Skeletal muscle satellite cell (primary cell): Measurements from ENCODE around the gene CHRNB4.

ENCODE experiments used
- H3K27me3 ChIP-seq: 2 replicates; pipeline ENCODE4 v1.7.0; 2013; ENCODE audit warnings: low read length; ENCODE audit not compliant: control insufficient read depth, insufficient read depth
- H3K36me3 ChIP-seq: 2 replicates; pipeline ENCODE4 v1.7.0; 2013; ENCODE audit warnings: mild to moderate bottlenecking, control low read depth, low read length; ENCODE audit not compliant: insufficient read depth
- H3K4me1 ChIP-seq: 2 replicates; pipeline ENCODE4 v1.7.0; 2013; ENCODE audit warnings: low read length; ENCODE audit not compliant: control insufficient read depth, insufficient read depth
- H3K4me2 ChIP-seq: 2 replicates; pipeline ENCODE4 v1.7.0; 2013; ENCODE audit warnings: mild to moderate bottlenecking, low read length
- H3K4me3 ChIP-seq: 2 replicates; pipeline ENCODE4 v1.7.0; 2013; ENCODE audit warnings: low read length
- H3K9ac ChIP-seq: 2 replicates; pipeline ENCODE4 v1.7.0; 2013; ENCODE audit warnings: mild to moderate bottlenecking, low read depth, low read length, moderate library complexity
- H3K9me3 ChIP-seq: replicated peaks from 2 replicates; pipeline ENCODE4 v1.7.0; 2013; ENCODE audit warnings: mild to moderate bottlenecking, control low read depth, low read length

Gene CHRNB4

DNA sequence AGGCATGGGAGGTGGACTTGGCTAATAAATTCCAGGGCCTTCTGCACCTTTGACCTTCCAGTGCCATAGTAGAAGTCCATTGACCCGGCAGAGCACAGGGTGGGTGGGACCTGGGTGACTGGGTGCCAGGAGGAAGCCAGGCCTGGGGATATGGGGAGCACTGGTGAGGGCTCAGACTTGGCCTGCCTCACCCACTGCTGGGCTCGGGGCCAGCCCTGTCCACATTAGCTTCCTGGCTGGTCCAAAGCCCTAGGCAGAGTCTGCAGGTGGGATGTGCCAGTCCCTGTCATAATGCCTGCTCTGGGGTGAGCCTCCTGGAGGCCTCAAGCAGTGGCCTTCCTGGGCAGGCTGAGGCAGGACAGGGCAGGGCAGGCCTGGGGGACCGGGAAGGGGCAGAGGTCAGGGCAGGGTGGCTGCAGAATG is 38.1 kb upstream of the CHRNB4 start:
- no peak overlapping the region for H3K4me2 ChIP-seq
- H3K4me1 ChIP-seq, result no peaks in the 10 kb centered on the region

GRCh38 chr15:78676424-78677110 is 35.6 kb upstream of the CHRNB4 start:
- H3K4me3 ChIP-seq, result no peak overlapping the region
- no peaks in the 10 kb centered on the region for H3K4me1 ChIP-seq
- H3K9ac ChIP-seq, result no peak overlapping the region
- no peaks in the 10 kb centered on the region for H3K9me3 ChIP-seq
- no peaks in the 10 kb centered on the region for H3K36me3 ChIP-seq
- H3K27me3 ChIP-seq, result peaks cover 33% of the 10 kb centered on the region
- H3K4me2 ChIP-seq, result no peak overlapping the region

More for the DNA sequence above, 38.1 kb upstream of the CHRNB4 start:
- Histone ChIP-seq H3K9ac (no peak overlapping the region), H3K36me3 (no peaks in the 10 kb centered on the region), H3K4me3 (no peak overlapping the region), H3K9me3 (no peaks in the 10 kb centered on the region), H3K27me3 (peaks cover 31% of the 10 kb centered on the region)

GRCh38 chr15:78675617-78676360 is 34.8 kb upstream of the CHRNB4 start:
- no peak overlapping the region for H3K9ac ChIP-seq
- no peaks in the 10 kb centered on the region for H3K4me1 ChIP-seq
- no peak overlapping the region for H3K4me2 ChIP-seq
- no peaks in the 10 kb centered on the region for H3K36me3 ChIP-seq
- no peaks in the 10 kb centered on the region for H3K9me3 ChIP-seq
- H3K27me3 ChIP-seq, result peaks cover 31% of the 10 kb centered on the region
- H3K4me3 ChIP-seq, result no peak overlapping the region

GRCh38 chr15:78675206-78675605 is 34.2 kb upstream of the CHRNB4 start:
- Histone ChIP-seq H3K9ac (no peak overlapping the region), H3K36me3 (no peaks in the 10 kb centered on the region), H3K9me3 (no peaks in the 10 kb centered on the region), H3K4me2 (no peak overlapping the region), H3K4me3 (no peak overlapping the region), H3K4me1 (no peaks in the 10 kb centered on the region), H3K27me3 (peaks cover 26% of the 10 kb centered on the region)

DNA sequence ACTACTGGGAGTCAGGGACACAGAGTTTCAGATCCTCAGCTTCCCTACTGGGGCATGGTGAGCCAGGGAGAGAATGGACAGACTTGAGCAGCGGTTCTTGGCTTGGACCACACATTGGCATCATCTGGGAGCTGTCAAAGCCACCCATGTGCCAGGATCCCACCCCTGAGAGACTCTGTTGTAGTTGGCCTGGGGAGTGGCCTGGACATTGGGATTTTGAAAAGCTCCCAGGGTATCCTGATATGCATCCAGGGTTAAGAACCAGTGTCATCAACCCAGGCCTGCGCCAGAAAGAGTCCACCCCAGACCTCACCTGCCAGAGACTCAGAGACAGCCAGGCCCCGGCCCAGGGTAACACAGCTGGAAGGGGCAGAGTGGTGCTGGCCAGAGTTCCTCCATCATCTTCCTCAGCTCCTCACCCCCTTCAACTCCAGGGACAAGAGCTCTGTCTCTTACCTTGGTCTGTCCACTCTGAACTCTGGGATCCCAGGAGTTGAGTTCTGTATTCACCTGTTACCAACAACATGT is 33.0 kb upstream of the CHRNB4 start:
- no peak overlapping the region for H3K9ac ChIP-seq
- no peak overlapping the region for H3K4me3 ChIP-seq
- no peaks in the 10 kb centered on the region for H3K9me3 ChIP-seq
- no peaks in the 10 kb centered on the region for H3K36me3 ChIP-seq
- no peaks in the 10 kb centered on the region for H3K4me1 ChIP-seq
- H3K4me2 ChIP-seq, result no peak overlapping the region
- peaks cover 32% of the 10 kb centered on the region for H3K27me3 ChIP-seq

DNA sequence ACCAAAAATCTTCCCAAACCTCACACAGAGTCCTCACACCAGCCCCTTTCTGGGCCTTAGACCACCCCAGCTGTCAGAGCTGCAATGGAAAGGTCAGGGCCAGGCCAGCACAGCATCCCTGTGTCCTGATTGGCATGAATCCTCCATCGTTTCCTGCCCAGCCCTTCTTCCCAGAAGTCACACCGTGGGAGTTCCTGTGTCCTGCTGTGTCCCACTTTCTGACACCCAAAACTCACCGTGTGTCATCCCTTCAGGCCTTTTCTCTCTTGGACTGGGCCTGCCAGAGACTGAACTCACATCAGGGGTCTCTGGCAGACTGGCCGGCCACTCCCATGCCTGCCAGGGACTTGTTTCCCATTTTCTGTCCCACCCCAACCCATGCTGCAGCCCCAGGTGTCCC is 32.5 kb upstream of the CHRNB4 start:
- Histone ChIP-seq H3K9ac (no peak overlapping the region), H3K4me1 (no peaks in the 10 kb centered on the region), H3K4me3 (no peak overlapping the region), H3K4me2 (no peak overlapping the region), H3K36me3 (no peaks in the 10 kb centered on the region), H3K27me3 (peaks cover 31% of the 10 kb centered on the region), H3K9me3 (no peaks in the 10 kb centered on the region)

DNA sequence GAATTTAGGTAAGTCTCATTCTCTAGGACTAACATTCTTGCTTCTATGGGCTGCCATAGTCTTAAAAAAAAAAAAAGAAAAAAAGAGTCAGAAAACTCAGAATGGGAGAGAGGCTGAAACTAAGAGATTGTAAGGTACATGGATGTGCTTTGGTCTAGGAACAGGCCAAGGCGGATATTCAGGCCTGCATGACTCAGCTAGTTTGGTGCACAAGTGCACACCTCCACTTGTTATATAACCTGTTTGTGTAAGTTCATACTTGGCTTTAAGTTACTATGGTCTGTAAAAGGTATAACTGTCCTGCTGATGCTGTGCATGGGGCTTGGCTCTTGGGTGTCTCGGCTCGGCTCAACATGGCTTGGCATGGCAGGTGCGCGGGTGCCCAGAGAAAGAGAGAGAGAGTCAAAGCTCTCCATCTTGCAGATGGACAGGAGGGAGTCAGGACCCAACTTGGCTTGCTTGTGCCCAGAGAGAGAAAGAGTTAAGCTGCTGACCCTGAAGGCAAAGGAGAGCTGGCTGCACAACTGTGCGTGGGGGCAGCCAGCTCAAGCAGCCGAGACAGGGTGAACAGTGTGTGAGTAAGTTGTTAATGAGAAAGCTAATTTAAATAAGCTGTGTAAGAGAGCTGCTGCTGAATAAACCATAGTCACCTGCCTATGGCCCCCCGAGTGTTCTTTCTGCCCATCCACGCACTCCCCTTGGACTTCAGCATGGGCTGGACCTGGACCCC is 31.4 kb upstream of the CHRNB4 start:
- H3K36me3 ChIP-seq, result no peaks in the 10 kb centered on the region
- H3K9ac ChIP-seq, result no peak overlapping the region
- H3K4me3 ChIP-seq, result no peak overlapping the region
- H3K27me3 ChIP-seq, result peaks cover 36% of the 10 kb centered on the region
- H3K4me1 ChIP-seq, result no peaks in the 10 kb centered on the region
- H3K9me3 ChIP-seq, result no peaks in the 10 kb centered on the region
- no peak overlapping the region for H3K4me2 ChIP-seq

DNA sequence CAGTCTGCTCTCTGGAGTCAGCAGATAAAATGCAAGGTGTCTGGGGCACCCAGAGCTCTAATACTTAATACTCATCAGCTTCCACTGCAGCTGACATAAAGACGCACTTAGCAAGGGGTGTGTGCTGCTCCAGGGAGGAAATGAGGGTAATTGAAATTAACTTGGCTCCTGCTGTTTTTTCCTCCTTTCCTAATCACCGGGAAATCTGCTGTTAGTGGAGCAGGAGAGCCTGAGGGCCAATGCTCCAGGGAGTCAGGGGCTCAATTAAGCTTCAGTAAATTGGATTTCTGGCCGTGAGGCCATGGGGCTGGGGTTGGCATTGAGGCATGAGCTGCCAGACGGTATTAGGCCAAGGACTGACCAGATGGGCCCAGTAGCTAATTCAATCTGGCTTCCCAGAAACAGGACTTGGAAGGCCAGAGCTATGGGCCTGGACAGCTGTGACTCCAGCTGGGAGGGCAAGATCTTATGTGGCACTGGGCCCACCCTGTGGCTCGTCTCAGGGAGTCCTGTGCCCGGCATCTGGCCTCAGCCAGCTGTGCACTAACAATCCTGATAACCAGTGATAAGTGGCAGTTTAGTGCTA is 30.7 kb upstream of the CHRNB4 start:
- Histone ChIP-seq H3K4me1 (no peaks in the 10 kb centered on the region), H3K9me3 (no peaks in the 10 kb centered on the region), H3K9ac (no peak overlapping the region), H3K4me2 (no peak overlapping the region), H3K4me3 (no peak overlapping the region), H3K36me3 (no peaks in the 10 kb centered on the region), H3K27me3 (peaks cover 43% of the 10 kb centered on the region)

DNA sequence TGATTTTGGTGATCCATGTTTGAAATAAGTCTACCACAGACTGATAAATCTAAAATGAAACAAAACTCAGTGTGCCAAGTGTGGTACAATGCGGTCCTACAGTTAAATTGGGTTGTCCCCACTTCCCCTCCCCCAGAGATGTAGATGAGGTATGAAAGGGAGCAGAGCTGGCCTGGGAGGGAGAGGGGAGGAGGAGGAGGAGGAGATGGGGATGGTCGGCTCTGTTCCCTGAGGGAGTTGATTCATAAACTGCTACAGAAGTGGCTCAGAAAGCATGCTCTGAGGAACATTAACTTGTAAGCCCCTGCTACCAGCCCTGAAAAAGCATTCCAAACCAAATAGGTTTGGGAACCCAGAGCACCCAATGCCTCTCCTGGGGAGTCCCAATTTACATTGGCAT is 28.0 kb upstream of the CHRNB4 start:
- H3K4me2 ChIP-seq, result no peak overlapping the region
- H3K4me3 ChIP-seq, result no peak overlapping the region
- no peak overlapping the region for H3K9ac ChIP-seq
- peaks cover 57% of the 10 kb centered on the region for H3K27me3 ChIP-seq
- H3K36me3 ChIP-seq, result no peaks in the 10 kb centered on the region
- H3K9me3 ChIP-seq, result no peaks in the 10 kb centered on the region
- no peaks in the 10 kb centered on the region for H3K4me1 ChIP-seq

DNA sequence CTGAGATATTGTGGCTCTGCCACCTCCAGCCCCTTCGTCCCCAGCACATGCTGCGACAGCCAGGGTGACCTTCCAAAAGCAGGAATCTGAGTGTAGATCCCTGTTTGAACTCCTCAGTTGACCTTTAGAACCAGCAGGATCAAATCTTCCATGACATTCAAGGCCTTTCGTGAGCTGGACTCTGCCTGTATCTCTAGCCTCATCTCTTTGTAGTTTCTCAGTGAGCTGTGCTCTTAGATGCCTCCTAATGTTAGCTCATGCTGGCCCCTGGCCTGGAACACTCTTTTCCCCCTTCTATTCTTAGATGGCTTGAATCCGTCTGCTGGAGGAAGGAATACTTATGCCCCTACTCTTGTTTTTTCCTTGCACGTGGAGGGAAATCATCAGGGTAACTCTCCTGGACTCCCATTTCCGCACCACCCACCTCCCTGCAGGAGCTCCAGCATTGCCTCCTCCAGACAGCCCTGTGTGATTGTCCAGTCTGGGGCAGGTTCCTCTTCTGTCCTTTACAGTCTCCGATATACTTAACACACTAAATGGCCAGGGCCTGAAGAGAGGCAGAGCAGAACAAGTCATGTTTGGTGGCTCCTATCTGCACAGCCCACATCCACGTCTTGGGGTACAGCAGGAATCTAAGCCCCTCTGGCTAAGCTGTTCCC is 26.7 kb upstream of the CHRNB4 start:
- H3K4me2 ChIP-seq, result no peak overlapping the region
- no peak overlapping the region for H3K9ac ChIP-seq
- H3K4me3 ChIP-seq, result no peak overlapping the region
- H3K9me3 ChIP-seq, result no peaks in the 10 kb centered on the region
- no peaks in the 10 kb centered on the region for H3K36me3 ChIP-seq
- H3K4me1 ChIP-seq, result no peaks in the 10 kb centered on the region
- H3K27me3 ChIP-seq, result peaks cover 57% of the 10 kb centered on the region

DNA sequence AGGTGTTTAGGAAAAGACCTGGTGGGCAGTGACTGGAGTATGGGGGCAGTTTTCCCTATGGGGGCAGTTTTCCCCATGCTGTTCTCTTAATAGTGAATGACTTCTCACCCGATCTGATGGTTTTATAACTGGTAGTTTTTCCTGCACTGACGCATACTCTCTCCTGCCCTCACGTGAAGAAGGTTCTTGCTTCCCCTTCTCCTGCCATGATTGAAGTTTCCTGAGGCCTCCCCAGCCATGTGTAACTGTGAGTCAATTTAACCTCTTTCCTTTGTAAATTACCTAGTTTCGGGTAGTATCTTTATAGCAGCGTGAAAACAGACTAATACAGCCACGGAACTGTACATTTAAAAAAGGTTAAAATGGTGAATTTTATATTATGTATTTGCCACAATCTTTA is 25.0 kb upstream of the CHRNB4 start:
- Histone ChIP-seq H3K4me3 (no peak overlapping the region), H3K9ac (no peak overlapping the region), H3K27me3 (peaks cover 44% of the 10 kb centered on the region), H3K36me3 (no peaks in the 10 kb centered on the region), H3K9me3 (no peaks in the 10 kb centered on the region), H3K4me2 (no peak overlapping the region), H3K4me1 (no peaks in the 10 kb centered on the region)
